Left lung (tissue), 10 donors: ENCODE data around the gene OR2D3. TPM values are rescaled to one million over a fixed set of nuclear protein-coding genes. Genes with fewer than 3 reads are reported as not detected.
"Not testable (repeated sequence)": the region's sequence is repeated elsewhere in the genome, so short reads cannot be mapped to it uniquely, and the experiment has no call there.

Experiments used
- ATAC-seq: fragments of 200-7000 bp; cut with Tn5 transposase; one replicate; pipeline ENCODE4 v1.9.1; 2020; ENCODE audit warnings: moderate library complexity
- DNase-seq, 4 donors: peaks; one replicate each; pipeline ENCODE4 v3.0.0-alpha.2; 2013 to 2020
- H3K27ac ChIP-seq, 2 donors: fragments of 200-600 bp; sonication (generic) in 1 of 2; one replicate each; pipeline versions ENCODE4 v1.5.0 to v1.8.0; 2020 to 2021
- H3K27me3 ChIP-seq, 2 donors: fragments of 200-600 bp; sonication (generic) in 1 of 2; one replicate each; pipeline versions ENCODE4 v1.5.0 to v1.8.0; 2020 to 2021
- H3K36me3 ChIP-seq, 2 donors: fragments of 200-600 bp; sonication (generic) in 1 of 2; one replicate each; pipeline versions ENCODE4 v1.5.0 to v1.8.0; 2020 to 2021
- H3K4me1 ChIP-seq, 2 donors: fragments of 200-600 bp; one replicate each; pipeline ENCODE4 v1.8.0; 2021
- H3K4me3 ChIP-seq, 2 donors: fragments of 200-600 bp; sonication (generic) in 1 of 2; one replicate each; pipeline versions ENCODE4 v1.5.0 to v1.8.0; 2020 to 2021; ENCODE audit warnings: mild to moderate bottlenecking in 1 of 2
- H3K9me3 ChIP-seq, 2 donors: fragments of 200-600 bp; sonication (generic) in 1 of 2; one replicate each; pipeline versions ENCODE4 v1.5.0 to v1.8.0; 2020 to 2021
- CTCF ChIP-seq, 2 donors: fragments of 200-600 bp; sonication (generic) in 1 of 2; IDR thresholded peaks; one replicate each; pipeline versions ENCODE4 v1.5.0 to v1.8.0; 2021; ENCODE audit warnings: antibody characterized with exemption in 2 of 2
- intact Hi-C, 2 donors: fragments of 100-400 bp; cut with DNase I; formaldehyde crosslinking; loops; one replicate each; pipeline versions ENCODE4 v1.11.2 to v1.14.2; 2022
- polyA plus RNA-seq, 6 donors: library from polyadenylated mRNA; unstranded; fragments of 120-200 nt; gene quantifications; one replicate each; pipeline ENCODE4 v1.2.1, GENCODE V29; 2013; ENCODE audit not compliant: insufficient read length in 6 of 6
- total RNA-seq, 2 donors: library from RNA; stranded (reverse); fragmentation: NEBNext Ultra II Directional; extraction: Animal tissue kit (Norgen Biotek cat#: 25700); gene quantifications; one replicate each; pipeline ENCODE4 v1.2.1, GENCODE V29; 2021
- donor health status: DM: no; HTN: yes; CAD: no.
- donor health status: DM: no; HTN: no; CAD: no.

OR2D3 gene
- total and polyA plus RNA-seq, 8 donors = not detected

GRCh38 chr11:6882751-6883150 is 38.1 kb upstream of the OR2D3 start:
- no peak for ATAC-seq
- no peak for TF ChIP-seq CTCF (IDR thresholded peaks at IDR 0.05)
- Histone ChIP-seq H3K27me3 (no peaks in the 10 kb centered on the region), H3K36me3 (no peaks in the 10 kb centered on the region), H3K4me3 (no peak overlapping the region), H3K4me1 (no peaks in the 10 kb centered on the region), H3K27ac (no peak overlapping the region), H3K9me3 (no peaks in the 10 kb centered on the region)
- no peak for DNase-seq
- intact Hi-C loops = no loop called here

- H3K4me1 ChIP-seq, intact Hi-C loops, ATAC-seq, H3K36me3 ChIP-seq, H3K27me3 ChIP-seq, H3K9me3 ChIP-seq, DNase-seq, H3K4me3 ChIP-seq, H3K27ac ChIP-seq: not testable (repeated sequence)
These were observed 33.1 kb upstream of the OR2D3 start for GRCh38 chr11:6887711-6888110.

- intact Hi-C loops = no loop called here
- no peak for DNase-seq
- Histone ChIP-seq H3K27ac (no peak overlapping the region), H3K4me3 (no peak overlapping the region), H3K27me3 (no peaks in the 10 kb centered on the region), H3K9me3 (no peaks in the 10 kb centered on the region), H3K36me3 (no peaks in the 10 kb centered on the region), H3K4me1 (no peaks in the 10 kb centered on the region)
- TF ChIP-seq CTCF (IDR thresholded peaks at IDR 0.05) = no peak
- no peak for ATAC-seq
These were observed 32.0 kb upstream of the OR2D3 start for GRCh38 chr11:6888830-6889229.

- intact Hi-C loops = no loop called here
- Histone ChIP-seq H3K36me3 (no peaks in the 10 kb centered on the region), H3K27ac (no peak overlapping the region), H3K9me3 (no peaks in the 10 kb centered on the region), H3K4me1 (no peaks in the 10 kb centered on the region), H3K4me3 (no peak overlapping the region), H3K27me3 (no peaks in the 10 kb centered on the region)
- DNase-seq (no peak), ATAC-seq (no peak)
- no peak for TF ChIP-seq CTCF (IDR thresholded peaks at IDR 0.05)
These were observed 31.0 kb upstream of the OR2D3 start for GRCh38 chr11:6889835-6890234.

- DNase-seq = no peak
- Histone ChIP-seq H3K36me3 (no peaks in the 10 kb centered on the region), H3K4me1 (no peaks in the 10 kb centered on the region), H3K27ac (no peak within 1 kb of the TSS), H3K9me3 (no peaks in the 10 kb centered on the region), H3K27me3 (no peaks in the 10 kb centered on the region), H3K4me3 (no peak within 1 kb of the TSS)
- no peak for ATAC-seq
- no peak for TF ChIP-seq CTCF (IDR thresholded peaks at IDR 0.05)
- intact Hi-C loops = no loop called here
These were observed 28.4 kb upstream of the OR2D3 start, which contains the start of gene OR2D2 for GRCh38 chr11:6892400-6892799. Gene OR2D2 (minus strand): TSS chr11:6892500. CDS start chr11:6892500, 0 bp downstream.

GRCh38 chr11:6894097-6894496 is 26.7 kb upstream of the OR2D3 start:
- no peak overlapping the region for H3K4me3 ChIP-seq
- H3K27ac ChIP-seq = no peak overlapping the region
- no peaks in the 10 kb centered on the region for H3K27me3 ChIP-seq
- no peak for DNase-seq
- H3K4me1 ChIP-seq = no peaks in the 10 kb centered on the region
- intact Hi-C loops = no loop called here
- ATAC-seq = no peak
- no peaks in the 10 kb centered on the region for H3K9me3 ChIP-seq
- no peak for TF ChIP-seq CTCF (IDR thresholded peaks at IDR 0.05)
- H3K36me3 ChIP-seq = no peaks in the 10 kb centered on the region
